Nucleus accumbens (tissue), 56 donors: ENCODE measurements around the gene ZNF618.

Experiments
- DNase-seq, 56 donors: peaks; one replicate each; lab custom pipeline; 2025; lab: John Stamatoyannopoulos, UW

Gene ZNF618

DNA sequence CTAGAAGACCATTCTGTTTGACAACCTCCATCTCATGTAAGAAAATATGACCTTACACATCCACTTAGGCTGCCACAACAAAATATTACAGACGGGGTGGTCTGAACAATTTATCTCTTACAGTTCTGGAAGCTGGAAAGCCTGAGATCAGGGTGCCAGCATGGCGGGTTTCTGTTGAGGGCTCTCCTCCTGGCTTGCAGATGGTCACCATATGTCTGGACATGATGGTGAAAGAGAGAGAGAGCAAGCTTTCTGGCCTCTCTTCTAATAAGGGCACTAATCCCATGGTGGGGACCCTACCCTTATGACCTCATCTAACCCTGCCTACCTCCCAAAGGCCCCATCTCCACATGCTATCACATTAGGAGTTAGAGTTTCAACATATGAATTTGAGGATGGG is 136.0 kb downstream of the ZNF618 start:
- DNase-seq, result no peak

DNA sequence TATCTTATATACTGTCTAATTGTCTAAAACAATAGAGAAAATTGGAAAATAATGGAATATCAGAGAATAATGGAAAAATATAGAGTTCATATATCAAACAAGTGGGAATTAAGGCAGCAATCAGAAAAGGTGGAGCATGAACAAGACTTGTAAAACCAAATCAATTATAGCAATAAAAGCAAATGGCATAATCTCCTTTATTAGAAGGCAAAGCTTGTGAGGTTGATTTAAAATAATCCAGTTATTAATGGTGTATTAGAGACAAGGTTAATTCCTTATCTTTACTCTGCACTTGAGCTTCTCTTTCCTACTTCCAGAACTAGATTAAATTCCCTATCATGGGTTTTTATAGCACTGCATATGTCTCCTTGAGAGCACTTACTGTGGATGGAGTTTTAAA is 137.9 kb downstream of the ZNF618 start:
- DNase-seq, result no peak

DNA sequence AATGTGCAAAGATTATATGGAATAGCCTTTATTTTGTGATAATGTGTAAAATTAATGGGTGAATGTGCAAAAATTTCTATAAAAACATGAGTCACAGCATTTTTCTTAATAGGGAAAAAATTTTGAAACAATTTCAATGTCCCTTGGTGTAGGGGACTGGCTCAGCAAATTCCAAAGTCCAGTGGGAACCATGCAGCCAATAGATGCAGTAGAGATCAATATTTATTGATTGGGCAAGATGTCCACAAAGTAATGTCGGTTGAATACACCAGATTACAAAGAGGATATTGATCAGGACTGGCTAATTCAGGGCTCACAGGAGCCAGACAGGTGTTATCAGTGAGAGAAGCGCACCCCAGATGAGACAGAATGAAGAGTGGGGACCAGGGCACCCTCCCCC is 139.5 kb downstream of the ZNF618 start:
- DNase-seq, result no peak

DNA sequence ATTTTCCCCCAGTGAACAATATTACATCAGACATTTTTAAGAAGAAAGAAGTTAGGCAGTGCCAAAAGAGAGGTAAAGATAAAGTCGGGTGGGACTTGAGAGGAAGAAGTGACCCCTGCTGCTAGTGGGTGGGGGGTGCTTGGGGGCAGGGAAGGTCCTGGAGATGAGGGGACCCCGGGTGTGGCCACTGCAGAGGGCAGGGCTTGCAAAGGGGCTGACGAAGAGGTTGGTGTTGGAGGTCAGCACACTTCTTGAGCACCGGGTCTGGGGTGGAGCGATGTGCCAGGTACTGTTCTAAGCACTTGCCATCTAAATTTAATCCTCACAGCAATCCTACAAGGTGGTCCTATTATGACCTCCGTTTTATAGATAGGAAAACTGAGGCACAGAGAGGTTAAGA is 140.0 kb downstream of the ZNF618 start:
- no peak for DNase-seq

DNA sequence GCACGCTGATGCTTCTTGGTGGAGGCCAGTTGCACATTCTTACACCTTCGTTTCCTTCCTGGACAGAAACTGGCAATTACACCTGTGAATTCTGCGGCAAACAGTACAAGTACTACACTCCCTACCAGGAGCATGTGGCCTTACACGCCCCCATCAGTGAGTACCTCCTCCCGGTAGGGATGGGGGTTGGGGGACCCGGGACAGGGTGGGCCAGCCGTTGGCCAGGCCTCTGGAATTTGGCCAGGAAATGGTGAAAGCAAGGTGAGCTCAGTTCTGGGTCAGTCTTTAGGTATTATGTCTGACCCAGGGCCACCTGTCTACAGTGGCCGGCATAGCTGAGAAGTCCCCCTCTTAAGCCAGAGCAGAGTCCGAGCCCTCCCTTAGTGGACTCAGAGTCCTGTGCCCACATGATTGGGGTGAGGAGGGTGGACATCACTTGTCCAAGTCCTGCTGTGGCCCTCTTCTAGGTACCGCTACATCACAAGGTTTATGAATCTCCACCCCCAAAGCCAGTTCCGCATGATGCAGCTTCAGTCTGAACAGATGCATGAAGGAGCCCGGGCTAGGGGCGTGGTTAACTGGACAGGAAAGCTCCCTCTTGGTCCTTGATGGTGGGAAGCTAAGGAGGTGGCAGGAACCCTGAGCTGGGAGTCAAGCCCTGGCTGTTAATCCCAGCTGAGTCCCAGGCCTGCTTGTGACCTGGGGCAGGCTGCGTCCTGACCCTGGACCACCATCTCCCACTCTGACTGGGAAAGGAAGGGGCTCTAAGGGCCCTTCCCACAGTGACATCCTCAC is 140.7 kb downstream of the ZNF618 start:
- DNase-seq, result no peak

DNA sequence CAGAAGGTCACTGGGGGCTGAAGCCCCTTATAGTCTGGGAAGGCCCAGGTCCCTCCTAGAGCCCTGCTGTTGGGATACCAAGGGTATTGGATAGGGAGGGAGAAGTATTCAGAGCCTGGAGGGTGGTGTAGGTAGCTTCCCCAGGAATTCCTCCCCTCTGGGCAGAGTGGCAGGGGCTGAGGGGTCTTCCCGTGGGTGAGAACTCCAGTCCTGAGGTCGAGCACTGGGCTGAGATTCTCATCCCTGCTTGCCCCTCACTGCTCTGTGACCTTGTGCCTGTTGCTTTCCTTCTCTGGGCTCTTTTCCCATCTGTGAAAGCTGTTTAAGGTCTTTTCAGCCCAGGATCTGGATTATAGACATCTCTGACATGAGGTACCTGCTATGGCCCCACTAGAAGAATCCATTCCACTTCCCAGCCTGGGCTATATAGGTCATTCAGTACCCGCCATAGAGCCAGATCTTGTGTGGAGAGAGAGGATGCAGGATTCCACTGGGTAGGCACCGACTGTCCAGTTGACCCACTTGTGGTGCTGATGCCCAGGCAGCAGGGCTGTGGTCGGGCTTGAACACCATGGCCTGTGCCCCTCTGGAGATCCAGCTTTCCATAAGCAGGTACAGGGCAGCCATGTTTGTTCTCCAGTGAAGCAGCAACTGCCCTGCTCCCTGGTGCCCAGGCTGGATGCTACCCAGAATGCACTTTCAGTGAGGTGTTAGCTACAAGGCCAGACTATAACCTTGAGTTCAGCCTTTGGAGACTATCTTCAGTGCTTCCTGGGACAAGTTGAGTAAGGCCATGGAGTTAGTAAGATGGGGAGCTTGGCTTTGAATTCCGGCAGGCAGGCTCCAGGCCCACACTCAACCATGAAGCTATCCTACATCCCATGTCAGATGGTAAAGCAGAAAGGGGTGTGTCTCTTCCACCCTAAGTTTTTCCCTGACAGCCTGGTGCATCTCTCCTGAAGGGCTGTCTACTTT is 141.9 kb downstream of the ZNF618 start:
- DNase-seq, result no peak

DNA sequence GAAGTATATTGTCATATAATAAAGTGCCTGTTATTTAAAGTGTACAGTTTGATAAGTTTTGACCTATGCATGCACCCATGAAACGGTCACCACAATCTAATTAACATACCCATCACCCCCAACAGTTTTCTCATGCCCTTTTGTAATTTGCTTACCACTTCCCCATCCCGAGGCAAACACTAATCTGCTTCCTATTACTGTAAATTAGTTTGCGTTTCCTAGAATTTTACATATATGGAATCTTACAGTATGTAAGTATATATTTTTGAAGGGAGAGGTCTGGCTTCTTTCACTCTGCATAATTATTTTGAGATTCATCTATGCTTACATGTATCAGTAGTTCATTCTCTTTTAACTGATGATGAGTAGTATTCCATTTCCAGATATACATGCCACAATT is 145.5 kb downstream of the ZNF618 start:
- DNase-seq, result no peak

DNA sequence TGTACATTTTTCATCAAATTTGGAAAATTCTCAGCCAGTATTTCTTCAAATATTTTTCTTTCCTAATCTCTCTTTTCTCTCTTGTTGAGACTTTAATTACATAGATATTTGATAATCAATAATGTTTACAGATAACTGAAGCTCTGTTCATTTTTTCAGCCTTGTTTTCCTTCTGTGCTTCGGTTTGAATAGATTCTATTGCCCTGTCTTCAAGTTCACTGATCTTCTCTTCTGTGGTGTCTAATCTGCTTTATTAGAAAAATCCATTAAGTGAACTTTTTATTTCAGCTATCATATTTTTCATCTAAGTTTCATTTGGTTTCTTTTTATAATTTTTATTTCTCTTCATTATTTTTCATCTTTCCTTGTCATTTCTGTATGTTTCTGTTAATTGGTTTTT is 147.9 kb downstream of the ZNF618 start:
- no peak for DNase-seq

DNA sequence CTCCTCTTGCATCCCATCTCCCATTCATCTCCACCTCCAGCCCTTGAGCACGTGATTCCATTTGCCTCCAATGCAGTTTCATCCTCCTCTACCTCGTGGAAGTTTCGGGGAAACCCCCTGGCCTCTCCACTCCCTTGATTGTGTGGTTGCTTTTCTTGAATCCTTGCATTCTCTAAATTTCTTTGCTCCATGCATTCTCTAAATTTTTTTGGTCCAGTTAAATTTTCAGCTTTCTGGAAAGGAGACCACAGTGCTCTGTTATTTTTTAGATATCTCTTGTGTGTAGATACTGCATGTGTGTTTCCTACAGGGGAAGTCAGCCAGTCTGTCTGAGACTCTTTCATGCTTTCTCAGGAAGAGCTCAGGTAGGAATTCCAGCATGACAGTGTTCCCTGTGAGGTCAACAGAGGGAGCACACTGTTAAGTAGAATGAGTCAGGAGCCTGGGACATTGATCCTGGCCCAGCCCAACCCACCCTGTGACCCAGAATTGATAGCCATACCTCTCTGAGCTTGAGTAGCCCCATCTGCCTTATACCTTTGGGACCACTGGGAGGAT is 149.2 kb downstream of the ZNF618 start:
- DNase-seq, result no peak

DNA sequence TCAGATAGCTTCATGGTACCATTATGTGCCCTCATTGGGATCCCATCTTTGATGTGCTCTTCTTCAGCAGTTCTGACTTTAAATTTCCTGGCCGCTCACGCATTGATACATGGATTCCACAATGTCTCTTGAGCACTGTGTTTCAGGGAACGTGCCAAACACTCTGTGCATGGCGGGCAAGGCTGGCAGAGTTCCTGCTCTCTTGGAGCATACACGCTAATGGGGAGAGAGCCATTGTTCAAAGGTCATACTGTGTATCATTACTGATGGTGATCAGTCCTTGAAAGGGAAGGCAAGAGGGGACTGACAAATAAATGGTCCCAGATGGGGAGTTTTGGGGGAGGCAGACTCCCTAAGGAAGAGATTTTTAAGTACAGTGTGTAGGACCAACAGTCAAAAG is 149.7 kb downstream of the ZNF618 start:
- DNase-seq, result no peak

DNA sequence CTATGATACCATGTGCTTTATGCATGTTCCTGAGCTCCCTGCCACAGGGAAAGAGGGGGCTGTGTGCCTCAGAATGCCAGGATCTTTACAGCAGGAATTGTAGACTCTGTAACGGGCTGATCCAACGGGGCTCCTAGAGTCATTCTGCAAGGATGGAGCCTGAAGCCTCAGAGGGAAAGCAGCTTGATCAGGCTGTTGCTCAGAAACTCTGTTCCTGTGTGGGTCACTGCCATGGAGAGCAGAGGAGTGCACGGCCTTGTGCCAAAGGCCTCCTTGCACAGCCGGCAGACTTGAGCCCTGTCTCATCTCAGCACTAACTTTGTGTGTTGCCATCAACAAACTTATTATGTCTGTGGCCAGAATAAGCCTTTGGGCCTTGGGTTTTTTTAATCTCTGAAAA is 150.2 kb downstream of the ZNF618 start:
- DNase-seq, result no peak

DNA sequence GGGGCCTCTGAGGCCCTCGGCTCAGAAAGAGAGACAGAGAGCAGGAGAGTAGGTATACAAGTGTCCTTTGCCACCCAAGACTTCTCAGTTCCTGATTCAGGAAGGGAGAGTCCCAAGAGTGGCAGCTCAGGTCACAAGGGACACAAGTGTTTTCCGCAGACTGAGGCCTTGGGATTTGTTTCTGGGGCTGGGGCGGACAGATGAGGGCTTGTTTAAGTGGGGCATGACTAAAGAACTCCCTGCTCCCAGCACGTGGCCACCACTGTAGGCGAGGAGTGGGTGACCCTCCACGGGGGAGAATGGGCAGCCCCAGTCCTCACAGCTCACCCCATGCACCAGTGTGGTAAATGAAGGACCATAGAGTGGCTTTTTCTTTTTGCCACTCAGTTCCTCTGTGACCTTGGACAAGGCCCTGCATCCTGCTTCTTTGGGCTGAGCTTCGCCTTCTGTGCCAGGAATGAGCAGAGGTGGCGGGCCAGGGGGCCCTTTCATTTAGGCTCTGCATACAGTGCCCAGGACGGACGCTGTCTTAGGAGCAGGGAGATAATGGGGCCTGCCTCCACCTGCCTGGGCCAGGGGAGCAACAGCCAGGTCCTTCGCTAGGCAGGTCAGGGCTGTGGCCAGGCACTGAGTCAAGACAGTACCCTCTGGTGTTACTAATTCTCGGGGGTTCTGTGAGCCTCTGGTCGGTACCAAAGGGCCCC is 151.2 kb downstream of the ZNF618 start:
- DNase-seq, result no peak

DNA sequence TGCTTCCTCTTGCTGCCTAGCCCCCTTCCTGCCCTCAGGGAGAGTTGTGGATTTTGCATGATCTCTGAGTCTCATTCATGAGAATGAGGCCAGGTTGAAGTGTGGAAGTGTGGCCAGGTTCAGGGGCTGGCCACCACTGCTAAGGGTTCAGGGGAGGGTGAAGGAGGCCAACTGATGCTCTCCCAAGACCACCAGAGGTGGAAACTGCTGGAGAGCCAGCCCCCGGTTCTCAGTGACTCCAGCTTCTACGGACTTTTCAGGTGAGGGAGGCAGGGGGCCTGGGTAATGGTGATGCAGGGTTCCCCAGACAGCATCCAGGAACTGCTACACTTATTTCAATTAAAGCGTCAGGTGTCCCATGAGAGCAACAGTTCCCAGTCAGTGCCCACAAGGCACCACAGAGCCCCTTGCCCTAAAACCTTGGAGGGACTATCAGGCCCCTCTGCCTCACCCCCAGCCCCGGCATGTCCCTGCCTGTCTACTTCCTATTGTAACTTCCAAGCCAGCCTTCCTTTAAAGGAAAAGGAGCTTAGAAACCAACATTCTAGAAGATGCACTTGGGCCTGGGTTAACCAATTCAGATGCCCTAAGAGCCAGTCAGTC is 151.9 kb downstream of the ZNF618 start:
- no peak for DNase-seq

DNA sequence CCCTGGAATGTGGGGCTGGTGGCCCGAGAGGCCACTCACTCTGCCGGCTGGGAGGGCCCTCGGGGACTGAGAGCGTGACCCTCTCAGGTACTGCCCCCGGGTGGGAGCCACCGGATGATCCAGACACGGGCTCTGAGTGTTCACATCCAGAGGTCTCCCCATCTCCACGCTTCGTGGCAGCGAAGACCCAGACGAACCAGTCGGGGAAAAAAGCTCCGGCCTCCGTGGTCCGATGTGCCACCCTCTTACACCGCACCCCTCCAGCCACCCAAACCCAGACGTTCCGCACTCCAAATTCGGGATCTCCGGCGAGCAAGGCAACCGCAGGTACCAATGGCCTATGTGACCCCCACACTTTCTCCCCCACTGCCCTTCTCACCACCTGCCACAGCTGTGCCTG is 152.5 kb downstream of the ZNF618 start:
- DNase-seq, result no peak

DNA sequence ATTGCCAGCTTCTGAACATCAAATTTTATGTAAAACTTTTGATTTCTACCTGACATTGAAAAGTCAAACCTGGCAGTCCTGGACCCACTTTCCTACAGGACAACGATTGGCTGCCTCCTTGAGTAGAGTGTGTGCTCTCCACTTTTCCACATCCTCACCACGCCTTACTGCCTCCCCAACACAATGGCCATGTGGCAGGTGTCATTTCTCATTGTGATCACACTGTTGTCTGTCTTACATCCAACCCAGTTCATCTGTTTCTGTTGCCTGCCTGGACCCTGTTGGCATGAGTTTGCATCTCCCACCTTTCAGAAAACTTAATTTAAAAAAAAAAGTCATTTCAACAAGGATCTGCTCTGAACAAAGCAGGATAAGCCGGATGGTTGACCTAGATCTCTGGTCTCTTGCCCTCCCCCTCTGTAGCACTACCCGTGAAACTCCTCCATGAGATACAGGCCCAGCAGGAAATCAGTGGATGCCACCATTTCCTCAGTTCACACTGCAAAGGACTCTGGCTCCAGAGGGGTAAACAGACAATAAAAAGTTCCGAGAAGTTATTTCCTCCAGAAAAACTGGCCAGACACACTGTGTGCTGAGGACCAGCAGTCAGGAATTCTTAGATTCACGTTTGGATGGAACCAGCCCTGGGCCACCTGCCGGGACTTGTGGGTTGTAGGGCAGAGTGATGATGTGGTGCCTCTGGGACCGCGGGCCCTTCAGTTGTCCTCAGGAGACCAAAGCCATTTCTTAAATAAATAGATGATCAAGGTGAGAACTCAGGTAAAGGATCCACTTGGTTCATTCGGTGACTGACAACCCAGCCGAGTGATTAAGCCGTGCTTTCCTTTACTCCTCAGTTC is 153.4 kb downstream of the ZNF618 start:
- DNase-seq, result no peak

DNA sequence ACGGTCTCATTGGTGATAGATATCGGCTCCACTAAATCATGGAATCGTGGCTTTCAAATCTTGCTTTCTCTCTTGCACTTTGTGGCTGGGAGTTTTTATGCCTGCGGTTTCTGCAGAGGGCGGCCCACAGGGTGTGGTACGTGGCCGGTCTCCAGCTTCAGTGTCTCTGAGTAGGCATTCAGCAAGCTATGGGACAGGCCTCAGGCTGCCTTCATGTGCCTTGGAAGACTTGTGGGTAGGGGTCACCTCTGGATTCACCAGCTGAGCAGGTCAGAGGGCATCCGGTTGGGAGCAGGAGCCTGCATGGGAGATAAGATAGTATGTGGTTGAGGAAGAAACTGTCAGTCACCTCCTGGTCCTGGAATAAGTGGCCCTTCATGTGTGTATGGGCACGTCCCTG is 154.3 kb downstream of the ZNF618 start:
- no peak for DNase-seq

DNA sequence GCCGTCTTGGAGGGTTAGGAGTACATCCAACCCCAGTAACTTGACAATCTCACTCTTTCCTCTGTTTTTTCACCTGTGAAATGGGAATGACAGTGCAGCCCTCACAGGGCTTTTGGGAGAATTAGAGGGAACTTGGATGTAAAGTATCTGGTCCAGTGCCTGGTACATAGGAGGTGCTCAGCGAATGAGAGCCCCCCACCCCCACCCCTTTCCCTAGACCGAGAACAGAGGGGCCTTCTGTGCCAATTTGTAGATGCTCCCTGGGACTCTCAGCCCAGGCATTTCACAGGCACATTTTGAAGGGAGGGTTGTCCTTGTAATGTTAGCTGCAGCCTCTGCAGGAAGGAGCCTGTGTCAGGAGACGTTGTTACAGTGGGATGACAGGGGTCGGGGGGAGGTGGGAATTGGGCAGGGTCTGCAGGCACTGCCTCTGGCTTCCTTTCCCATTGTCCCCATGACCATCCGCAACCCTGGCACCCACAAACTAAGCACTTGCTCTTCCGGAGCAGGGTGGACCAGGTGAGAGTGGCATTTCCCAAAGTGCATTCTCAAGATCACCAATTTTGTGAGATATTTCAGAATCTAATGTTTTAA is 155.0 kb downstream of the ZNF618 start:
- DNase-seq, result no peak

DNA sequence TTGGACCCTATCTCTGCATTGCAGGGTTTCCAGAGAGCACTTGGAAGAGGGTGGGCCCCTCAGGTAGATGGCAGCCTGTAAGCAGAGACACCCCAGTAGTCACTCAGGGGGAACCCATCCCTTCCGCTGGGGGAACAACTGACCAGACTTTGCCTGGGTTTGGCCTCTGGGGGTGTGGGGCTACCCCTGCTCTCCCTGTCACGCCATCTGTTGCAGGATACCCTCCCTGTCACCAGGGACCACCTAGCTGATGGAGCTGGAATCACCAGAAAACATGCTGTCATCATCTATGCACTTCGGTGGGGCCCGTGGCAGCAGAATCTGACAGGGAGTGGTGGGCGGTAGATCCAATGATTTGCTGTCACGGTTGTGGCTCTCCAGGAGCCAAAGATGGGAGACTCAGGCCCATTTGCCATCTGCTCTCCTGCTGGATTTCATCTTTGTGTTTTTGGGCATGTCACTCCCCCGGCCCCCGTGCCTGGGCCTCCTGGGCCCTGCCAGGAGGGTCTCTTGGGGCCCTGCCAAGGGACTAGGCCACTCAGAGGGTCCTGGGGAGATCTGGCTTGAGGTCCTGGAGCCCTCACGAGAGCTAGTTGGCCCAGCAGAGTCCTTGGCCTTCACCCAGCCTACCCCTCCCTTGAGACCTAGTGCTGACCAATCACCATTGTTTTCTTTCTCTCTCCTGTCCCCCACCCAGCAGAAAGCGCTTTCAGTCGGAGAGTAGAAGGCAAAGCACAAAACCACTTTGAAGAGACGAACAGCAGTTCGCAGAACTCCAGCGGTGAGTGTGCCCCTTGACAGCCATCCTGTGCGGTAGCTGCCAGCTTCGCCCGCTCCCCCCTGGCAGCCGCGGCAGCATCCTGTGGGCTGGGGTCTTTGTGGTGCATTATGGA is 156.1 kb downstream of the ZNF618 start:
- no peak for DNase-seq
